VCaP (cell line): ENCODE data around the gene TLDC2.
"Not testable (repeated sequence)": the region's sequence is repeated elsewhere in the genome, so short reads cannot be mapped to it uniquely, and the experiment has no call there.

Experiments
- H3K27ac ChIP-seq: fragments of 450-650 bp; 2 replicates; pipeline ENCODE4 v1.5.1; 2017
- CTCF ChIP-seq: fragments of 450-650 bp; conservative IDR thresholded peaks from 2 replicates; pipeline ENCODE4 v1.5.1; 2017; ENCODE audit warnings: mild to moderate bottlenecking, moderate library complexity

The TLDC2 gene

GRCh38 chr20:36866164-36866563 lies 9.8 kb upstream of the TLDC2 start:
- TF ChIP-seq CTCF: no peak
- no peak overlapping the region for H3K27ac ChIP-seq

- no peak overlapping the region for H3K27ac ChIP-seq
- no peak for TF ChIP-seq CTCF
Measured at GRCh38 chr20:36866681-36867495, 9.1 kb upstream of the TLDC2 start.

GRCh38 chr20:36871640-36872570 lies 4.0 kb upstream of the TLDC2 start:
- H3K27ac ChIP-seq: no peak overlapping the region
- no peak for TF ChIP-seq CTCF

GRCh38 chr20:36872852-36873251 lies 3.1 kb upstream of the TLDC2 start:
- TF ChIP-seq CTCF: no peak
- H3K27ac ChIP-seq: no peak overlapping the region

- no peak for TF ChIP-seq CTCF
- H3K27ac ChIP-seq: no peak overlapping the region
Measured at GRCh38 chr20:36873498-36874189, 2.3 kb upstream of the TLDC2 start.

- H3K27ac ChIP-seq: not testable (repeated sequence)
Measured at GRCh38 chr20:36875093-36875492, 845 bp upstream of the TLDC2 start.

- no peak overlapping the region for H3K27ac ChIP-seq
- TF ChIP-seq CTCF: no peak
Measured at GRCh38 chr20:36876473-36876833, 515 bp downstream of the TLDC2 start.
